Panc1 (cell line): ENCODE measurements around the gene BLVRA. TPM values are rescaled to one million over a fixed set of nuclear protein-coding genes. Genes with fewer than 3 reads are reported as not detected.

Experiments used
- ATAC-seq: fragments of 200-7000 bp; cut with Tn5 transposase; 2 replicates; pipeline ENCODE4 v1.9.1; 2020; ENCODE audit warnings: mild to moderate bottlenecking, moderate library complexity
- BruUV-seq: library from RNA; stranded (reverse); fragments of 400-500 nt; replicated peaks from 2 replicates; lab custom pipeline; 2021; lab: Mats Ljungman, UMichigan
- CTCF ChIA-PET: fragments of 300-600 bp; sonication (Branson Sonifier 250); formaldehyde crosslinking; loops from one replicate; lab custom pipeline; 2022; ENCODE audit warnings: antibody characterized with exemption; lab: Charles Lee
- POLR2A ChIA-PET: fragments of 300-600 bp; sonication (Branson Sonifier 250); formaldehyde crosslinking; loops from one replicate; lab custom pipeline; 2022; ENCODE audit warnings: antibody characterized with exemption; lab: Charles Lee
- DNase-seq: peaks from one replicate; pipeline ENCODE4 v3.0.0-alpha.2; 2010; ENCODE audit warnings: low read depth, low spot score
- H3K27ac ChIP-seq: 2 replicates; pipeline ENCODE4 v1.5.1; 2011; ENCODE audit warnings: mild to moderate bottlenecking, low read length, inconsistent platforms
- H3K27me3 ChIP-seq: fragments of 200-500 bp; sonication (Bioruptor generic); 2 replicates; pipeline ENCODE4 v1.6.0; 2014; ENCODE audit warnings: low read length, inconsistent platforms; ENCODE audit not compliant: control insufficient read depth, insufficient read depth
- H3K36me3 ChIP-seq: fragments of 200-500 bp; sonication (Bioruptor generic); 2 replicates; pipeline ENCODE4 v1.5.1; 2014; ENCODE audit warnings: inconsistent platforms, mild to moderate bottlenecking, low read length, moderate library complexity; ENCODE audit not compliant: control insufficient read depth, insufficient read depth
- H3K4me1 ChIP-seq: 2 replicates; pipeline ENCODE4 v1.5.1; 2011; ENCODE audit warnings: inconsistent platforms, mild to moderate bottlenecking, low read length, moderate library complexity; ENCODE audit not compliant: control insufficient read depth, insufficient read depth
- H3K4me3 ChIP-seq, 2 experiments: 2 replicates each; pipeline ENCODE4 v1.5.1; 2011 to 2012; ENCODE audit warnings: low read depth in 2 of 2, low read length in 2 of 2, mild to moderate bottlenecking in 2 of 2, inconsistent platforms in 1 of 2, moderate library complexity in 1 of 2
- H3K9me3 ChIP-seq: fragments of 200-500 bp; sonication (Bioruptor generic); 2 replicates; pipeline ENCODE4 v1.5.1; 2014; ENCODE audit warnings: low read depth, mild to moderate bottlenecking, inconsistent platforms, low read length, moderate library complexity; ENCODE audit not compliant: control insufficient read depth, insufficient read depth
- POLR2AphosphoS5 ChIP-seq: IDR thresholded peaks from 2 replicates; pipeline ENCODE4 v1.6.1; 2012; ENCODE audit warnings: mild to moderate bottlenecking, low read depth, low read length, moderate library complexity
- SIN3A ChIP-seq: IDR thresholded peaks from 2 replicates; pipeline ENCODE4 v1.6.1; 2012; ENCODE audit warnings: low read depth, mild to moderate bottlenecking, low read length, moderate library complexity, borderline replicate concordance; ENCODE audit not compliant: insufficient read depth
- TCF7L2 ChIP-seq: IDR thresholded peaks from 2 replicates; pipeline ENCODE4 v1.6.1; 2011; ENCODE audit warnings: mild to moderate bottlenecking, low read depth, low read length, inconsistent platforms
- in situ Hi-C: cut with HindIII; loops from 2 replicates; pipeline ENCODE4 v1.10.0; 2016; ENCODE audit warnings: low sequenced_read_pairs, low pct_unique_long_range_greater_than_20kb
- intact Hi-C: fragments of 100-400 bp; cut with micrococcal nuclease; formaldehyde crosslinking; loops from one replicate; pipeline ENCODE4 v1.10.0; 2022; ENCODE audit not compliant: unreplicated experiment
- total RNA-seq: library from RNA; stranded (reverse); gene quantifications from one replicate; pipeline ENCODE4 v1.2.1, GENCODE V29; 2021; ENCODE audit not compliant: unreplicated experiment
- TF ChIP-seq, protein P1 (sequence below), 2 experiments: IDR thresholded peaks; 2 replicates each; pipeline ENCODE4 v1.6.1; 2011 to 2012; ENCODE audit warnings: low read depth in 2 of 2, control low read depth in 1 of 2, low read length in 1 of 2, mild to moderate bottlenecking in 1 of 2, moderate library complexity in 1 of 2; ENCODE audit not compliant: insufficient read depth in 1 of 2
- TF ChIP-seq, protein P2 (sequence below): fragments of 450-650 bp; IDR thresholded peaks from 2 replicates; pipeline ENCODE4 v1.5.1; 2017; ENCODE audit warnings: mild to moderate bottlenecking

Gene BLVRA
- total RNA-seq, 1 experiment from 2014 or later: 85.5 TPM

DNA sequence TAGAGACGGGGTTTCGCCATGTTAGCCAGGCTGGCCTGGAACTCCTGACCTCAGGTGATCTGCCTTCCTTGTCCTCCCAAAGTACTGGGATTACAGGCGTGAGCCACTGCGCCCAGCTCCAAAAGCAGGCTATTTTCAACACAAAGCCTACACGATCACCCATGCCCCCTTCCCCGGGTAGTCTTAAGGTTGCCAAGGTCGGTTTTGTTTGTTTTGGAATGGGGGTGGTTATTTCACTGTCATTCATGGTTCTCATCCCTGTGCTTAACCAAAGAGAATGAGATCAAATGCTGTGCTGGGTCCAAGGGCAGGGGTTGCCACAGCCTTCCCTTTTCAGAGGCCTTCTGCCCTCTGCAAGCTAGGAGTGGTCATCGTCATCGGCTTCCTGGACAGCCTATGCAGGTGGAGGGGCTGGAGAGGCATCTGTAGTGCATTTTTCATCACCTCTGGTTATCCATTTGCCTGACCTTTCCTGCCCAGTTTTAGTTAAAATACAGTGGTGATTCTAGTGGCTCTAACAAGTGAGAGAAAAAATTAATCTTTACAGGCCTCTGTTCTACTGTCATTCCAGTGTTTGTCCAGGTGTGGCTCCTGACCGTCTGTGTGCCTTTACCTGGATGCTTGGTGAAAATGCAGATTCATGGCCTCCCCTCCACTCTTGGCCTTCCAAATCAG, 11.4 kb downstream of the BLVRA start:
- Histone ChIP-seq H3K4me1 (peaks cover 15% of the 10 kb centered on the region), H3K4me3 (no peak overlapping the region), H3K36me3 (no peaks in the 10 kb centered on the region), H3K27me3 (no peaks in the 10 kb centered on the region), H3K9me3 (no peaks in the 10 kb centered on the region), H3K27ac (no peak overlapping the region)
- TF ChIP-seq POLR2AphosphoS5 (no peak), TCF7L2 (no peak), SIN3A (no peak)
- TF ChIP-seq, protein P1, sequence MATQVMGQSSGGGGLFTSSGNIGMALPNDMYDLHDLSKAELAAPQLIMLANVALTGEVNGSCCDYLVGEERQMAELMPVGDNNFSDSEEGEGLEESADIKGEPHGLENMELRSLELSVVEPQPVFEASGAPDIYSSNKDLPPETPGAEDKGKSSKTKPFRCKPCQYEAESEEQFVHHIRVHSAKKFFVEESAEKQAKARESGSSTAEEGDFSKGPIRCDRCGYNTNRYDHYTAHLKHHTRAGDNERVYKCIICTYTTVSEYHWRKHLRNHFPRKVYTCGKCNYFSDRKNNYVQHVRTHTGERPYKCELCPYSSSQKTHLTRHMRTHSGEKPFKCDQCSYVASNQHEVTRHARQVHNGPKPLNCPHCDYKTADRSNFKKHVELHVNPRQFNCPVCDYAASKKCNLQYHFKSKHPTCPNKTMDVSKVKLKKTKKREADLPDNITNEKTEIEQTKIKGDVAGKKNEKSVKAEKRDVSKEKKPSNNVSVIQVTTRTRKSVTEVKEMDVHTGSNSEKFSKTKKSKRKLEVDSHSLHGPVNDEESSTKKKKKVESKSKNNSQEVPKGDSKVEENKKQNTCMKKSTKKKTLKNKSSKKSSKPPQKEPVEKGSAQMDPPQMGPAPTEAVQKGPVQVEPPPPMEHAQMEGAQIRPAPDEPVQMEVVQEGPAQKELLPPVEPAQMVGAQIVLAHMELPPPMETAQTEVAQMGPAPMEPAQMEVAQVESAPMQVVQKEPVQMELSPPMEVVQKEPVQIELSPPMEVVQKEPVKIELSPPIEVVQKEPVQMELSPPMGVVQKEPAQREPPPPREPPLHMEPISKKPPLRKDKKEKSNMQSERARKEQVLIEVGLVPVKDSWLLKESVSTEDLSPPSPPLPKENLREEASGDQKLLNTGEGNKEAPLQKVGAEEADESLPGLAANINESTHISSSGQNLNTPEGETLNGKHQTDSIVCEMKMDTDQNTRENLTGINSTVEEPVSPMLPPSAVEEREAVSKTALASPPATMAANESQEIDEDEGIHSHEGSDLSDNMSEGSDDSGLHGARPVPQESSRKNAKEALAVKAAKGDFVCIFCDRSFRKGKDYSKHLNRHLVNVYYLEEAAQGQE (IDR thresholded peaks at IDR 0.05; ENCODE audit: insufficient read depth in 1 of 2, low read depth in 2 of 2, low read length in 1 of 2): no peak
- TF ChIP-seq, protein P2, sequence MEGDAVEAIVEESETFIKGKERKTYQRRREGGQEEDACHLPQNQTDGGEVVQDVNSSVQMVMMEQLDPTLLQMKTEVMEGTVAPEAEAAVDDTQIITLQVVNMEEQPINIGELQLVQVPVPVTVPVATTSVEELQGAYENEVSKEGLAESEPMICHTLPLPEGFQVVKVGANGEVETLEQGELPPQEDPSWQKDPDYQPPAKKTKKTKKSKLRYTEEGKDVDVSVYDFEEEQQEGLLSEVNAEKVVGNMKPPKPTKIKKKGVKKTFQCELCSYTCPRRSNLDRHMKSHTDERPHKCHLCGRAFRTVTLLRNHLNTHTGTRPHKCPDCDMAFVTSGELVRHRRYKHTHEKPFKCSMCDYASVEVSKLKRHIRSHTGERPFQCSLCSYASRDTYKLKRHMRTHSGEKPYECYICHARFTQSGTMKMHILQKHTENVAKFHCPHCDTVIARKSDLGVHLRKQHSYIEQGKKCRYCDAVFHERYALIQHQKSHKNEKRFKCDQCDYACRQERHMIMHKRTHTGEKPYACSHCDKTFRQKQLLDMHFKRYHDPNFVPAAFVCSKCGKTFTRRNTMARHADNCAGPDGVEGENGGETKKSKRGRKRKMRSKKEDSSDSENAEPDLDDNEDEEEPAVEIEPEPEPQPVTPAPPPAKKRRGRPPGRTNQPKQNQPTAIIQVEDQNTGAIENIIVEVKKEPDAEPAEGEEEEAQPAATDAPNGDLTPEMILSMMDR: no peak
- ChIA-PET POLR2A (no interaction called here), CTCF (interaction anchor here (0.6 kb wide), 1 partner anchor 9 kb away, joined by 14 read pairs; no protein-coding TSS in a partner anchor)
- no TSS peak for BruUV-seq
- intact Hi-C loops: no loop called here
- ATAC-seq (no peak), DNase-seq (no peak)
- in situ Hi-C loops: no loop called here

DNA sequence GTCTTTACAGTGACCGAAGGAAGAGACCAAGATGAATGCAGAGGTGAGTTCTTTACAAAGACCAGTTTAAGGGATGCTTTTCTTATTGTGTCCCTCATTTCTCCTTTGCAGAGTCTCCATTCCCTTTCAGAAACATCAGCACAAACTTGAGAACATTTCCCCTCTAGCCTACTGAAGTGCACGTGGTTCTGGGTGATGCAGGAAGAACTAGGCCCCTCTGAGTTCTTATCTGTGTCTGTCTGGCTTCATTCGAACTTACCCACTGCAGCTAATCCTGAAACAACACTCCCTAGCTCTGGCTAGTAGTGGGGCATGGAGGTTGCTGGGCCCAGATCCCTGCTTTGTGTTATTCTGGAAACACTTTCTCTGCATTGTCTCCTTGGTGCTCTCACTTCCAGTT, 12.6 kb downstream of the BLVRA start:
- BruUV-seq: no TSS peak
- CTCF ChIA-PET: no interaction called here

DNA sequence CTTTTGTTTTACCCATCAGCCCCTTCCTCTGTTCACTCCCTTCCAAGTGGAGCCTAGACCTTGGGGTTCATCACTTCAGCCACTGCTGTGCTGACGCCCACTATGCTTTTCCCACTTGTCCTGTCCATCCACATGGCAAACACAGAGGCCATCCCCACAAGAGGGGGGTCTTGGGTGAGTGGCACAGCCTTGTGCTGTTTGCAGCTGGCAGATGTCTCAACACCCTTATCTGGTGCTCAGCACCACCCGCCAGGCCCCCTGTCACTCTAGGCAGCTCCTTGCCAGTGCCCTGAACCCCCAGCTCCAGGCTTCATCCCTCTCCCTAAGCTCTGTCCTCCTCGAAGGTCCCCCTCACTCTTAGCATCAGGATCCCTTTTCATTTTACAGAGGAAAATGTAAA, 13.1 kb downstream of the BLVRA start:
- Histone ChIP-seq H3K36me3 (no peaks in the 10 kb centered on the region), H3K4me1 (peaks cover 5% of the 10 kb centered on the region), H3K27ac (no peak overlapping the region), H3K9me3 (no peaks in the 10 kb centered on the region), H3K4me3 (no peak overlapping the region), H3K27me3 (no peaks in the 10 kb centered on the region)
- ChIA-PET POLR2A (no interaction called here), CTCF (no interaction called here)
- ATAC-seq: no peak
- no peak for DNase-seq
- TF ChIP-seq TCF7L2 (no peak), SIN3A (no peak), POLR2AphosphoS5 (no peak)
- TF ChIP-seq, protein P1 (IDR thresholded peaks at IDR 0.05; ENCODE audit: insufficient read depth in 1 of 2, low read depth in 2 of 2, low read length in 1 of 2): no peak
- TF ChIP-seq, protein P2: no peak
- BruUV-seq: no TSS peak
- intact Hi-C loops: no loop called here
- in situ Hi-C loops: no loop called here

More for the DNA sequence above, 12.6 kb downstream of the BLVRA start:
- TF ChIP-seq SIN3A: no peak
- DNase-seq: no peak
- H3K27ac ChIP-seq: no peak overlapping the region
- in situ Hi-C loops: no loop called here
- no peaks in the 10 kb centered on the region for H3K36me3 ChIP-seq
- H3K27me3 ChIP-seq: no peaks in the 10 kb centered on the region
- H3K9me3 ChIP-seq: no peaks in the 10 kb centered on the region
- POLR2A ChIA-PET: interaction anchor here (0.8 kb wide), 1 partner anchor 38 kb away, joined by 5 read pairs; no protein-coding TSS in a partner anchor
- ATAC-seq: no peak
- H3K4me1 ChIP-seq: peaks cover 8% of the 10 kb centered on the region
- intact Hi-C loops: no loop called here
- H3K4me3 ChIP-seq: no peak overlapping the region
